Esophagus squamous epithelium (tissue), 4 donors: ENCODE results near the gene ASTN2.

Source experiments
- CTCF ChIP-seq, 6 experiments: fragments of 450-650 bp in 4 of 6; fragments of 200-600 bp in 2 of 6; sonication (generic) in 2 of 6; IDR thresholded peaks; one replicate each; pipeline ENCODE4 v1.5.1; 2016 to 2019; ENCODE audit warnings: antibody characterized with exemption in 6 of 6, mild to moderate bottlenecking in 4 of 6, moderate library complexity in 4 of 6
- POLR2A ChIP-seq, 4 donors: fragments of 450-650 bp; IDR thresholded peaks; one replicate each; pipeline ENCODE4 v1.6.1; 2017; ENCODE audit warnings: antibody characterized with exemption in 4 of 4, mild to moderate bottlenecking in 4 of 4, moderate library complexity in 3 of 4

GRCh38 chr9:117303643-117304230 lies 111.1 kb downstream of the ASTN2 start:
- TF ChIP-seq CTCF (IDR thresholded peaks at IDR 0.05) (no peak), POLR2A (IDR thresholded peaks at IDR 0.05) (no peak)
